ENCODE measurements around the gene HTRA3. TPM values are rescaled to one million over a fixed set of nuclear protein-coding genes. Genes with fewer than 3 reads are reported as not detected.

HTRA3 gene
- total and polyA plus RNA-seq, 2 of the 4 experiments (the other 2 are of a cell fraction) = 1.3 to 9.5 TPM

- Histone ChIP-seq H2AK5ac (ENCODE audit: low read depth, low read length) (peak overlapping the region; percentile 38), H3K79me1 (ENCODE audit: low read depth in 1 of 2, low read length in 2 of 2) (no peaks in the 10 kb centered on the region), H3K9me1 (ENCODE audit: insufficient read depth, low read length) (peaks cover 4% of the 10 kb centered on the region), H3K56ac (ENCODE audit: extremely low read depth, insufficient read depth, low read length) (no peak overlapping the region), H4K5ac (ENCODE audit: low read depth, low read length) (peak overlapping the region; percentile 8; the same call in 1 of the 2 replicates), H4K91ac (ENCODE audit: insufficient read depth, low read depth, low read length) (no peak overlapping the region), H3K4me2 (ENCODE audit: low read depth, low read length) (peak overlapping the region; percentile 25; the same call in 1 of the 2 replicates), H4K8ac (ENCODE audit: low read depth in 2 of 2, low read length in 2 of 2) (0 out of 4 replicates have a peak overlapping the region, but pooled peaks have one; percentile 3 to 8), H2BK5ac (ENCODE audit: low read depth, low read length, poor library complexity, severe bottlenecking) (peak overlapping the region; percentile 17), H3K4me1 (ENCODE audit: control insufficient read depth, insufficient read depth, low read length) (peaks cover 7% of the 10 kb centered on the region), H2AFZ (replicated peaks; ENCODE audit: low read length, poor library complexity) (peak overlapping the region; percentile 68), H2AK9ac (replicated peaks; ENCODE audit: low read depth, low read length, poor library complexity) (no peak overlapping the region), H4K20me1 (ENCODE audit: insufficient read depth, low read length) (peaks cover 4% of the 10 kb centered on the region), H3K23ac (ENCODE audit: low read depth, low read length) (no peak overlapping the region), H2BK120ac (ENCODE audit: low read depth, low read length) (peak overlapping the region; percentile 28; the same call in 1 of the 2 replicates), H3K9ac (ENCODE audit: low read depth, low read length) (no peak overlapping the region), H3K36me3 (ENCODE audit: control insufficient read depth, insufficient read depth, low read length) (no peaks in the 10 kb centered on the region), H2BK20ac (ENCODE audit: low read depth, low read length) (no peak overlapping the region; the same call in 1 of the 2 replicates), H3K4me3 (ENCODE audit: insufficient read depth, low read depth, low read length) (no peak overlapping the region), H2BK15ac (ENCODE audit: low read depth, low read length) (no peak overlapping the region), H3K27me3 (ENCODE audit: control insufficient read depth, insufficient read depth, low read length) (peaks cover 4% of the 10 kb centered on the region; the same call in 1 of the 2 replicates), H3K27ac (ENCODE audit: insufficient read depth, low read length) (peak overlapping the region; percentile 34), H3K18ac (ENCODE audit: low read depth, low read length) (peak overlapping the region; percentile 8; the same call in 1 of the 2 replicates), H3K9me3 (ENCODE audit: control insufficient read depth, insufficient read depth, low read length) (no peaks in the 10 kb centered on the region), H3K14ac (replicated peaks; ENCODE audit: low read depth, low read length) (0 out of 2 replicates have a peak overlapping the region, but pooled peaks have one; percentile 24), H3K4ac (ENCODE audit: low read depth, low read length) (peak overlapping the region; percentile 74)
- CTCF ChIA-PET = interaction anchor here (1.0 kb wide), 1 partner anchor 14 kb away, joined by 3 read pairs; no protein-coding TSS in a partner anchor
- WGBS, 2 experiments (ENCODE audit: extremely low coverage in 2 of 2, insufficient read length in 1 of 2) = 0% methylated on average over 2 of the region's 13 CpGs; no CpG with 5 or more reads in 1 of the 2 experiments
- TF ChIP-seq NFE2L2 (IDR thresholded peaks at IDR 0.05; ENCODE audit: low read depth, low read length) = no peak
- TF ChIP-seq USF2 (IDR thresholded peaks at IDR 0.05; ENCODE audit: low read depth, low read length) = no peak
- TF ChIP-seq CEBPB (IDR thresholded peaks at IDR 0.05; ENCODE audit: low read depth, low read length) = peak; percentile 62
- TF ChIP-seq RAD21 (IDR thresholded peaks at IDR 0.05; ENCODE audit: low read length) = peak; percentile 40
- peak; percentile 33 for TF ChIP-seq SMC3 (IDR thresholded peaks at IDR 0.05; ENCODE audit: low read depth, low read length)
- no peak for TF ChIP-seq MAFK (IDR thresholded peaks at IDR 0.05; ENCODE audit: low read depth, low read length)
- TF ChIP-seq MAZ (IDR thresholded peaks at IDR 0.05; ENCODE audit: borderline replicate concordance, low read depth, low read length) = no peak
- TF ChIP-seq, protein P1, sequence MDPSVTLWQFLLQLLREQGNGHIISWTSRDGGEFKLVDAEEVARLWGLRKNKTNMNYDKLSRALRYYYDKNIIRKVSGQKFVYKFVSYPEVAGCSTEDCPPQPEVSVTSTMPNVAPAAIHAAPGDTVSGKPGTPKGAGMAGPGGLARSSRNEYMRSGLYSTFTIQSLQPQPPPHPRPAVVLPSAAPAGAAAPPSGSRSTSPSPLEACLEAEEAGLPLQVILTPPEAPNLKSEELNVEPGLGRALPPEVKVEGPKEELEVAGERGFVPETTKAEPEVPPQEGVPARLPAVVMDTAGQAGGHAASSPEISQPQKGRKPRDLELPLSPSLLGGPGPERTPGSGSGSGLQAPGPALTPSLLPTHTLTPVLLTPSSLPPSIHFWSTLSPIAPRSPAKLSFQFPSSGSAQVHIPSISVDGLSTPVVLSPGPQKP (IDR thresholded peaks at IDR 0.05; ENCODE audit: borderline replicate concordance, low read depth, low read length) = no peak
- TF ChIP-seq, protein P2, sequence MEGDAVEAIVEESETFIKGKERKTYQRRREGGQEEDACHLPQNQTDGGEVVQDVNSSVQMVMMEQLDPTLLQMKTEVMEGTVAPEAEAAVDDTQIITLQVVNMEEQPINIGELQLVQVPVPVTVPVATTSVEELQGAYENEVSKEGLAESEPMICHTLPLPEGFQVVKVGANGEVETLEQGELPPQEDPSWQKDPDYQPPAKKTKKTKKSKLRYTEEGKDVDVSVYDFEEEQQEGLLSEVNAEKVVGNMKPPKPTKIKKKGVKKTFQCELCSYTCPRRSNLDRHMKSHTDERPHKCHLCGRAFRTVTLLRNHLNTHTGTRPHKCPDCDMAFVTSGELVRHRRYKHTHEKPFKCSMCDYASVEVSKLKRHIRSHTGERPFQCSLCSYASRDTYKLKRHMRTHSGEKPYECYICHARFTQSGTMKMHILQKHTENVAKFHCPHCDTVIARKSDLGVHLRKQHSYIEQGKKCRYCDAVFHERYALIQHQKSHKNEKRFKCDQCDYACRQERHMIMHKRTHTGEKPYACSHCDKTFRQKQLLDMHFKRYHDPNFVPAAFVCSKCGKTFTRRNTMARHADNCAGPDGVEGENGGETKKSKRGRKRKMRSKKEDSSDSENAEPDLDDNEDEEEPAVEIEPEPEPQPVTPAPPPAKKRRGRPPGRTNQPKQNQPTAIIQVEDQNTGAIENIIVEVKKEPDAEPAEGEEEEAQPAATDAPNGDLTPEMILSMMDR (conservative IDR thresholded peaks at IDR 0.05; ENCODE audit: low read depth, low read length) = no peak
- peak; percentile 99 for TF ChIP-seq RCOR1 (IDR thresholded peaks at IDR 0.05; ENCODE audit: insufficient replicate concordance, low read length)
- 0 out of 2 replicates have a peak, but pooled peaks have one; percentile 45 for TF ChIP-seq BHLHE40 (IDR thresholded peaks at IDR 0.05; ENCODE audit: low read depth, low read length)
- peak; percentile 75; the same call in 1 of the 2 replicates for TF ChIP-seq FOS (IDR thresholded peaks at IDR 0.05; ENCODE audit: low read depth, low read length)
- TF ChIP-seq MXI1 (IDR thresholded peaks at IDR 0.05; ENCODE audit: borderline replicate concordance, low read depth, low read length) = no peak
- dilution Hi-C loops (cut with HindIII; ENCODE audit: low sequenced_read_pairs, unreplicated experiment) = no loop called here
- ATAC-seq (ENCODE audit: low read depth) (peak; percentile 94), DNase-seq (peak; percentile 96)
- no TSS peak for BruUV-seq (replicated peaks)
- intact Hi-C loops (cut with micrococcal nuclease) = loop anchor here (1.0 kb wide), 2 partner anchors 18 to 143 kb away; no protein-coding TSS in a partner anchor
- in situ Hi-C loops (cut with MboI; ENCODE audit: low sequenced_read_pairs) = no loop called here
- POLR2A ChIA-PET (ENCODE audit: unreplicated experiment) = no interaction called here
Measured at GRCh38 chr4:8260656-8261111, 8.9 kb upstream of the HTRA3 start.

All from IMR-90 (cell line).